NT2/D1 (cell line): ENCODE measurements around the gene OSBP2.

Experiments used
- SUZ12 ChIP-seq: IDR thresholded peaks from 2 replicates; pipeline ENCODE4 v1.6.1; 2011; ENCODE audit not compliant: insufficient read length, insufficient read depth; ENCODE audit errors: extremely low read depth
- YY1 ChIP-seq: IDR thresholded peaks from 2 replicates; pipeline ENCODE4 v1.6.1; 2011; ENCODE audit not compliant: insufficient read length, insufficient read depth
- ZNF274 ChIP-seq: IDR thresholded peaks from 2 replicates; pipeline ENCODE4 v1.6.1; 2011; ENCODE audit warnings: mild to moderate bottlenecking, low read depth, low read length

DNA sequence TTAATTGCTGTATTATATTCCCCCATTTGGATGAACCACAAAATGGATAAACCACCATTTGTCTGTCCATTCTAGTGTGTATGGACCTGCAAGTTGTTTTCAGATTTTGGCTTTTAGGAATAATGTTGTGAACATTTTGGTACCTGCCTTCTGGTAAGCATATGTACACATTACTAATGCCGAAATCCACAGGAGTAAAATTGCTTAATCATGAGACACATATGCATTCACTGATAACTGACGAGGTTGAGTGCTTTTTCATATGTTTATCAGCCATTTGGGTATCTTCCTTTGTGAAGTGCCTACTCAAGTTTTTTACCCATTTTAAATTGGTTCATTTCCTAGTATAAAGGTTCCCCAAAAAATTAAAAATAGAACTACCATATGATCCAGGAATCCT is 34.2 kb downstream of the OSBP2 start:
- TF ChIP-seq ZNF274 (no peak), SUZ12 (no peak), YY1 (no peak)
